C4-2B (cell line): ENCODE results near the gene COA8.
A peak's percentile ranks its signal among the peaks of the same experiment; 100 is the strongest.

Source experiments
- H3K27ac ChIP-seq: fragments of 450-650 bp; 2 replicates; pipeline ENCODE4 v1.5.1; 2017
- CTCF ChIP-seq: fragments of 450-650 bp; conservative IDR thresholded peaks from 2 replicates; pipeline ENCODE4 v1.5.1; 2017; ENCODE audit warnings: mild to moderate bottlenecking
- ZFX ChIP-seq: fragments of 450-650 bp; IDR thresholded peaks from 2 replicates; pipeline ENCODE4 v1.6.1; 2017

The COA8 gene

GRCh38 chr14:103528146-103528586, 34.6 kb upstream of the COA8 start:
- TF ChIP-seq CTCF = no peak
- peak; percentile 45; the same call in 1 of the 2 replicates for TF ChIP-seq ZFX
- peak overlapping the region; percentile 96 for H3K27ac ChIP-seq

GRCh38 chr14:103528587-103529382, 34.0 kb upstream of the COA8 start, which contains the start of gene TRMT61A:
Gene TRMT61A (plus strand): TSS chr14:103529196. CDS start chr14:103529979, 783 bp downstream.
- H3K27ac ChIP-seq = peak within 1 kb of the TSS; percentile 96
- no peak for TF ChIP-seq CTCF

- TF ChIP-seq ZFX (0 out of 2 replicates have a peak, but pooled peaks have one; percentile 13), CTCF (no peak)
- peak overlapping the region; percentile 96 for H3K27ac ChIP-seq
Measured at GRCh38 chr14:103529383-103530365, 33.1 kb upstream of the COA8 start.

GRCh38 chr14:103530390-103530789, 32.4 kb upstream of the COA8 start:
- TF ChIP-seq CTCF = no peak
- no peak for TF ChIP-seq ZFX
- H3K27ac ChIP-seq = no peak overlapping the region

GRCh38 chr14:103530831-103531230, 31.9 kb upstream of the COA8 start:
- TF ChIP-seq ZFX (no peak), CTCF (no peak)

GRCh38 chr14:103531421-103532215, 31.1 kb upstream of the COA8 start:
- no peak for TF ChIP-seq ZFX
- TF ChIP-seq CTCF = no peak
- H3K27ac ChIP-seq = no peak overlapping the region

More at GRCh38 chr14:103530831-103531230, 31.9 kb upstream of the COA8 start:
- no peak overlapping the region for H3K27ac ChIP-seq
